RWPE2 (cell line): ENCODE data around the gene IGDCC3.

Experiments
- ATAC-seq: fragments of 200-7000 bp; cut with Tn5 transposase; 3 replicates; pipeline ENCODE4 v1.9.1; 2021; ENCODE audit warnings: low read depth
- DNase-seq: peaks from one replicate; pipeline ENCODE4 v3.0.0-alpha.2; 2020; ENCODE audit warnings: low spot score
- H3K27ac ChIP-seq: fragments of 450-650 bp; 2 replicates; pipeline ENCODE4 v1.5.1; 2017; ENCODE audit warnings: mild to moderate bottlenecking; ENCODE audit not compliant: poor library complexity, severe bottlenecking
- H3K27me3 ChIP-seq: fragments of 250-450 bp; sonication (Bioruptor Pico); 2 replicates; pipeline ENCODE4 v1.5.1; 2021; ENCODE audit warnings: mild to moderate bottlenecking, moderate library complexity; ENCODE audit not compliant: insufficient read depth, poor library complexity, severe bottlenecking
- H3K36me3 ChIP-seq: fragments of 250-450 bp; sonication (Bioruptor Pico); 2 replicates; pipeline ENCODE4 v1.5.1; 2020; ENCODE audit warnings: low read depth, mild to moderate bottlenecking, moderate library complexity
- H3K4me1 ChIP-seq: fragments of 250-450 bp; sonication (Bioruptor Pico); 2 replicates; pipeline ENCODE4 v1.5.1; 2021; ENCODE audit warnings: mild to moderate bottlenecking, moderate library complexity; ENCODE audit not compliant: insufficient read depth, poor library complexity, severe bottlenecking
- H3K4me3 ChIP-seq: fragments of 250-450 bp; sonication (Bioruptor Pico); 2 replicates; pipeline ENCODE4 v1.5.1; 2021; ENCODE audit warnings: mild to moderate bottlenecking, moderate library complexity; ENCODE audit not compliant: severe bottlenecking
- H3K9me3 ChIP-seq: fragments of 250-450 bp; sonication (Bioruptor Pico); 2 replicates; pipeline ENCODE4 v1.5.1; 2021; ENCODE audit warnings: mild to moderate bottlenecking, moderate library complexity; ENCODE audit not compliant: severe bottlenecking
- TF ChIP-seq, protein P1 (sequence below): fragments of 450-650 bp; IDR thresholded peaks from one replicate; pipeline ENCODE4 v1.5.1; 2017; ENCODE audit warnings: mild to moderate bottlenecking, moderate library complexity; ENCODE audit not compliant: poor library complexity, severe bottlenecking

Gene IGDCC3

GRCh38 chr15:65383456-65383855 is 5.7 kb upstream of the IGDCC3 start:
- Histone ChIP-seq H3K9me3 (no peaks in the 10 kb centered on the region), H3K27ac (no peak overlapping the region), H3K36me3 (no peaks in the 10 kb centered on the region), H3K27me3 (peaks cover 39% of the 10 kb centered on the region), H3K4me1 (no peaks in the 10 kb centered on the region), H3K4me3 (no peak overlapping the region)
- TF ChIP-seq, protein P1, sequence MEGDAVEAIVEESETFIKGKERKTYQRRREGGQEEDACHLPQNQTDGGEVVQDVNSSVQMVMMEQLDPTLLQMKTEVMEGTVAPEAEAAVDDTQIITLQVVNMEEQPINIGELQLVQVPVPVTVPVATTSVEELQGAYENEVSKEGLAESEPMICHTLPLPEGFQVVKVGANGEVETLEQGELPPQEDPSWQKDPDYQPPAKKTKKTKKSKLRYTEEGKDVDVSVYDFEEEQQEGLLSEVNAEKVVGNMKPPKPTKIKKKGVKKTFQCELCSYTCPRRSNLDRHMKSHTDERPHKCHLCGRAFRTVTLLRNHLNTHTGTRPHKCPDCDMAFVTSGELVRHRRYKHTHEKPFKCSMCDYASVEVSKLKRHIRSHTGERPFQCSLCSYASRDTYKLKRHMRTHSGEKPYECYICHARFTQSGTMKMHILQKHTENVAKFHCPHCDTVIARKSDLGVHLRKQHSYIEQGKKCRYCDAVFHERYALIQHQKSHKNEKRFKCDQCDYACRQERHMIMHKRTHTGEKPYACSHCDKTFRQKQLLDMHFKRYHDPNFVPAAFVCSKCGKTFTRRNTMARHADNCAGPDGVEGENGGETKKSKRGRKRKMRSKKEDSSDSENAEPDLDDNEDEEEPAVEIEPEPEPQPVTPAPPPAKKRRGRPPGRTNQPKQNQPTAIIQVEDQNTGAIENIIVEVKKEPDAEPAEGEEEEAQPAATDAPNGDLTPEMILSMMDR: no peak
- DNase-seq: peak; percentile 49
- ATAC-seq: no peak

- no peaks in the 10 kb centered on the region for H3K4me1 ChIP-seq
- no peak for ATAC-seq
Measured at GRCh38 chr15:65382921-65383320, 5.1 kb upstream of the IGDCC3 start.

GRCh38 chr15:65382146-65382491 is 4.3 kb upstream of the IGDCC3 start:
- no peak overlapping the region for H3K27ac ChIP-seq
- ATAC-seq (no peak), DNase-seq (peak; percentile 3)
- TF ChIP-seq, protein P1: no peak
- peaks cover 48% of the 10 kb centered on the region for H3K27me3 ChIP-seq
- no peaks in the 10 kb centered on the region for H3K36me3 ChIP-seq
- no peak overlapping the region for H3K4me3 ChIP-seq
- H3K9me3 ChIP-seq: no peaks in the 10 kb centered on the region
- H3K4me1 ChIP-seq: no peaks in the 10 kb centered on the region

More at GRCh38 chr15:65382921-65383320, 5.1 kb upstream of the IGDCC3 start:
- no peak overlapping the region for H3K4me3 ChIP-seq
- DNase-seq: no peak
- no peak overlapping the region for H3K27ac ChIP-seq
- peaks cover 44% of the 10 kb centered on the region for H3K27me3 ChIP-seq
- no peaks in the 10 kb centered on the region for H3K36me3 ChIP-seq
- TF ChIP-seq, protein P1: no peak
- H3K9me3 ChIP-seq: no peaks in the 10 kb centered on the region

DNA sequence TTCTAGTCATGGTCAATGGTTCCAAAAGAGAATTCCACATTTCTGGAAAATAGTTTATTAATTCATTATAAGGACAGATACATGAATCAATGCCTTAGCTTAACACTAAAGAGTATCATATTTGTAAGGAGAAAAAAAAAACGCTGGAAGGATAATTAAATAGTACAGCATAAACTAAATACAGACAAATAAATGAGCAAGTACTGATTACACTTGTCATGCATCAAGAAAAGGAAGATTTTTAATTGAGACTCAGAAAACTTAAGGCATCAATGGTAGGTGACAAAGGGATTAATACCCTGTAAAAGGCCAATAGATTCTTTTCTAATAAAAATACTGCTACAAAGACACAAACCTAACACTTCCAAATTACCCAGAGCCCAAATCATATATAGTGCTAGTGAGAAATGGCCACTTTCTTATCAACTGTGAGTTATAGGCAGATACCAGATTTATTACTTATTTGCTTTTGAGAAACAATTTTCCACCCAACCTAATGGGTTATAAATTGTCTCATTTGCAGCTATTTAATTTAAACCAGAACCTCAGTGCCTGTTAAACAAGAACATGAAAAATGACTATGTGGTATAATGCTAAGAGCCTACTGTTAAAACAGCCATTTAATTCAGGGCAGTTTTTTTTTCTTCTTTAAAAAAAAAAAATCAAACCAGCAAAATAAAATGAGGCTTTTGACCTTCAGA is 3.8 kb upstream of the IGDCC3 start:
- TF ChIP-seq, protein P1: no peak
- Histone ChIP-seq H3K4me3 (no peak overlapping the region), H3K36me3 (no peaks in the 10 kb centered on the region), H3K27ac (no peak overlapping the region), H3K4me1 (no peaks in the 10 kb centered on the region), H3K9me3 (no peaks in the 10 kb centered on the region), H3K27me3 (peaks cover 53% of the 10 kb centered on the region)
- ATAC-seq (no peak), DNase-seq (no peak)

DNA sequence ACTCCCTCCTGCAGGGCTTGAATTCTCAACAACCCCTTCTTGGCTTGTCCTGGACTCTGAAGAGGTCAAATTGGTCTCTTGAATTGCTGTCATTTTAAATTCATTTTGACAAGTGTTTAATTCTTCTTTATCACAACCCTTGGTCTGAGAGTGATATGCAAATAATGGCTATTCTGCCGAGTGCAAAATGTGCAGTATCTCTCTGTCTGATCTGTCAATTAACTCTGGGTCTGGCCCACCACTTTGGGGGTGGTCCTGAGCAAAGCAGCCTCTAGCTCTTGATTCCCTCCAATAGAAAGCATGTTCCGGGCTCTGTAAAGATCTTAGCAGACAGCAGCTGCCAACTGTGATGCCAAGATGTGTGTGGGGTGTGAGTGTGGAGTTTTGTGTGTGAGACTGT is 2.2 kb upstream of the IGDCC3 start:
- H3K27ac ChIP-seq: no peak overlapping the region
- H3K27me3 ChIP-seq: peaks cover 70% of the 10 kb centered on the region
- H3K4me1 ChIP-seq: no peaks in the 10 kb centered on the region
- ATAC-seq (no peak), DNase-seq (no peak)
- no peak overlapping the region for H3K4me3 ChIP-seq
- TF ChIP-seq, protein P1: no peak
- H3K9me3 ChIP-seq: no peaks in the 10 kb centered on the region
- H3K36me3 ChIP-seq: no peaks in the 10 kb centered on the region
